HCT116 (cell line): Measurements from ENCODE around the gene CAPZB.
"Not testable (repeated sequence)": the region's sequence is repeated elsewhere in the genome, so short reads cannot be mapped to it uniquely, and the experiment has no call there.

Source experiments
- ATF3 ChIP-seq: IDR thresholded peaks from 2 replicates; pipeline ENCODE4 v1.6.1; 2012
- CTCF ChIP-seq, 3 experiments: fragments of 200-600 bp in 1 of 3; sonication (generic) in 1 of 3; IDR thresholded peaks in 2 of 3; conservative IDR thresholded peaks in 1 of 3; 2 replicates each; pipeline ENCODE4 v1.5.1; 2012 to 2017; ENCODE audit warnings: low read depth in 2 of 3, low read length in 2 of 3, antibody characterized with exemption in 1 of 3, borderline replicate concordance in 1 of 3, control low read depth in 1 of 3, mild to moderate bottlenecking in 1 of 3, mixed read lengths in 1 of 3, mixed run types in 1 of 3, moderate library complexity in 1 of 3; ENCODE audit not compliant: insufficient read depth in 1 of 3
- EZH2 ChIP-seq: fragments of 200-600 bp; sonication (generic); IDR thresholded peaks from 2 replicates; pipeline ENCODE4 v1.6.1; 2017; ENCODE audit warnings: antibody characterized with exemption, mixed run types
- EZH2phosphoT487 ChIP-seq: fragments of 200-600 bp; IDR thresholded peaks from 2 replicates; pipeline ENCODE4 v1.6.1; 2018; ENCODE audit warnings: antibody characterized with exemption, borderline replicate concordance
- JUND ChIP-seq: IDR thresholded peaks from 2 replicates; pipeline ENCODE4 v1.6.1; 2012
- MAX ChIP-seq: IDR thresholded peaks from 2 replicates; pipeline ENCODE4 v1.6.1; 2012
- POLR2A ChIP-seq: IDR thresholded peaks from 2 replicates; pipeline ENCODE4 v1.7.0; 2011; ENCODE audit warnings: borderline replicate concordance; ENCODE audit not compliant: insufficient read depth, insufficient read length; ENCODE audit errors: extremely low read depth
- POLR2AphosphoS5 ChIP-seq: IDR thresholded peaks from 2 replicates; pipeline ENCODE4 v1.6.1; 2011; ENCODE audit warnings: mild to moderate bottlenecking, low read depth, low read length, moderate library complexity
- SP1 ChIP-seq: IDR thresholded peaks from 2 replicates; pipeline ENCODE4 v1.6.1; 2012; ENCODE audit warnings: low read depth
- TCF7L2 ChIP-seq: IDR thresholded peaks from 2 replicates; pipeline ENCODE4 v1.7.0; 2011; ENCODE audit warnings: borderline replicate concordance, inconsistent platforms; ENCODE audit not compliant: insufficient read depth, insufficient read length; ENCODE audit errors: extremely low read depth
- YY1 ChIP-seq: IDR thresholded peaks from 2 replicates; pipeline ENCODE4 v1.6.1; 2011; ENCODE audit warnings: low read length, low read depth, moderate library complexity, mild to moderate bottlenecking; ENCODE audit not compliant: insufficient replicate concordance; ENCODE audit errors: extremely low read depth
- ZFX ChIP-seq: fragments of 450-650 bp; IDR thresholded peaks from 2 replicates; pipeline ENCODE4 v1.6.1; 2017

- TF ChIP-seq SP1; ZFX; TCF7L2; CTCF (IDR thresholded peaks at IDR 0.05 in 2 of 3, conservative IDR thresholded peaks at IDR 0.05 in 1 of 3; ENCODE audit: borderline replicate concordance in 1 of 3, insufficient read depth in 1 of 3, low read depth in 2 of 3, low read length in 2 of 3); MAX; JUND; POLR2A; ATF3; YY1; POLR2AphosphoS5; EZH2; EZH2phosphoT487: not testable (repeated sequence)
These were observed 16.9 kb upstream of the CAPZB start for GRCh38 chr1:19502284-19502683.
